Sigmoid colon (tissue), 7 donors: Measurements from ENCODE around the gene ADORA2B. TPM values are rescaled to one million over a fixed set of nuclear protein-coding genes. Genes with fewer than 3 reads are reported as not detected.

Experiments used
- DNase-seq: peaks from one replicate; pipeline ENCODE4 v3.0.0-alpha.2; 2019
- H3K27ac ChIP-seq, 4 donors: fragments of 200-600 bp; sonication (generic); one replicate each; pipeline ENCODE4 v1.5.1; 2016 to 2019; ENCODE audit warnings: mild to moderate bottlenecking in 1 of 4
- H3K27me3 ChIP-seq, 3 donors: fragments of 200-600 bp; sonication (generic); one replicate each; pipeline ENCODE4 v1.5.1; 2019; ENCODE audit warnings: mild to moderate bottlenecking in 1 of 3
- H3K36me3 ChIP-seq, 4 donors: fragments of 200-600 bp; sonication (generic); one replicate each; pipeline ENCODE4 v1.5.1; 2016 to 2019
- H3K4me1 ChIP-seq, 4 donors: fragments of 200-600 bp; sonication (generic); one replicate each; pipeline ENCODE4 v1.5.1; 2017 to 2019
- H3K4me3 ChIP-seq, 4 donors: fragments of 200-600 bp; sonication (generic); one replicate each; pipeline ENCODE4 v1.5.1; 2017 to 2019; ENCODE audit warnings: mild to moderate bottlenecking in 2 of 4, moderate library complexity in 1 of 4
- H3K9me3 ChIP-seq, 4 donors: fragments of 200-600 bp in 3 of 4; sonication (generic) in 3 of 4; one replicate each; pipeline versions ENCODE4 v1.5.1 to v1.6.1; 2013 to 2019
- EP300 ChIP-seq, 4 donors: sonication (generic); formaldehyde crosslinking; IDR thresholded peaks; one replicate each; pipeline ENCODE4 v1.6.1; 2017; ENCODE audit warnings: antibody characterized with exemption in 4 of 4
- POLR2A ChIP-seq, 2 donors: fragments of 450-650 bp; IDR thresholded peaks; one replicate each; pipeline ENCODE4 v1.6.1; 2016; ENCODE audit warnings: antibody characterized with exemption in 2 of 2, mild to moderate bottlenecking in 2 of 2, moderate library complexity in 2 of 2
- POLR2AphosphoS5 ChIP-seq, 4 donors: sonication (generic); formaldehyde crosslinking; IDR thresholded peaks; one replicate each; pipeline ENCODE4 v1.6.1; 2017; ENCODE audit warnings: antibody characterized with exemption in 4 of 4
- WGBS, 2 donors: extraction: QIAGEN DNeasy Blood & Tissue Kit; methylation state at CpG; one replicate each; pipeline ENCODE4 v1.1.7; 2013; 5-methylcytosine and 5-hydroxymethylcytosine counted together
- intact Hi-C: fragments of 100-400 bp; cut with DNase I; formaldehyde crosslinking; loops from one replicate; pipeline ENCODE4 v1.15.1; 2023
- polyA plus RNA-seq, 3 donors: library from polyadenylated mRNA; stranded (reverse); fragments of 200-250 nt; gene quantifications; one replicate each; pipeline ENCODE4 v1.2.3, GENCODE V29; 2013
- total RNA-seq, 4 donors: library from RNA; depleted of rRNA; stranded (reverse); fragments of >200 nt; gene quantifications; one replicate each; pipeline ENCODE4 v1.1.0, GENCODE V29; 2016
- TF ChIP-seq, protein P1 (sequence below), 4 experiments: fragments of 450-650 bp in 3 of 4; fragments of 200-600 bp in 1 of 4; IDR thresholded peaks; one replicate each; pipeline ENCODE4 v1.5.1; 2016 to 2019; ENCODE audit warnings: antibody characterized with exemption in 4 of 4, mild to moderate bottlenecking in 3 of 4, moderate library complexity in 2 of 4
- donor health status: healthy with polysubstance abuse.
- donor health status: Bipolar disorder and iron deficiency.
- donor health status: healthy.

ADORA2B gene
- total and polyA plus RNA-seq, 7 donors = 2.2 to 21.4 (median 5.4) TPM

DNA sequence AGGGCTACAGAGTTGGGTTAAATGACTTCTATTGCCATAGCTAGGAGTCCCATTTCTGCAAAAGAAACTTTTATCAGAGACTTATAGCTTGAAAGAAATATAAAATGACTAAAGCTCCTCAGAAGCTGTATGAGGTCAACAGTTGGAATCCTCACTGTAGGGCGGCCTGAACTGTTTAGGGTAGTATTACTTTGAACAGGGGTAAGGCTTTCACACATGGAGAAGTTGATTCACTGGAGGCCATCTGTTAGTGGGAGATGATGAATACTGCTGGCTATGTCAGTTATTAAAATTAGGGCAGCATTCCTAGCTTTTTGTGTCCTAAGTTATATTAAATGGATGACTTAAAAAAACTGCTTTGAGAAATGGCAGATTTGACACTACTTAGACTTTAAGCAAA is 60.7 kb downstream of the ADORA2B start:
- Histone ChIP-seq H3K27me3 (no peaks in the 10 kb centered on the region), H3K4me1 (peaks cover 0 to 11% (median 7%) of the 10 kb centered on the region in 4 donors), H3K36me3 (peaks cover 31 to 94% (median 60%) of the 10 kb centered on the region in 4 donors), H3K27ac (no peak overlapping the region), H3K9me3 (no peaks in the 10 kb centered on the region), H3K4me3 (no peak overlapping the region)
- intact Hi-C loops = no loop called here
- no peak for DNase-seq
- TF ChIP-seq POLR2AphosphoS5 (IDR thresholded peaks at IDR 0.05) (no peak), EP300 (IDR thresholded peaks at IDR 0.05) (no peak), POLR2A (IDR thresholded peaks at IDR 0.05) (no peak)
- TF ChIP-seq, protein P1, sequence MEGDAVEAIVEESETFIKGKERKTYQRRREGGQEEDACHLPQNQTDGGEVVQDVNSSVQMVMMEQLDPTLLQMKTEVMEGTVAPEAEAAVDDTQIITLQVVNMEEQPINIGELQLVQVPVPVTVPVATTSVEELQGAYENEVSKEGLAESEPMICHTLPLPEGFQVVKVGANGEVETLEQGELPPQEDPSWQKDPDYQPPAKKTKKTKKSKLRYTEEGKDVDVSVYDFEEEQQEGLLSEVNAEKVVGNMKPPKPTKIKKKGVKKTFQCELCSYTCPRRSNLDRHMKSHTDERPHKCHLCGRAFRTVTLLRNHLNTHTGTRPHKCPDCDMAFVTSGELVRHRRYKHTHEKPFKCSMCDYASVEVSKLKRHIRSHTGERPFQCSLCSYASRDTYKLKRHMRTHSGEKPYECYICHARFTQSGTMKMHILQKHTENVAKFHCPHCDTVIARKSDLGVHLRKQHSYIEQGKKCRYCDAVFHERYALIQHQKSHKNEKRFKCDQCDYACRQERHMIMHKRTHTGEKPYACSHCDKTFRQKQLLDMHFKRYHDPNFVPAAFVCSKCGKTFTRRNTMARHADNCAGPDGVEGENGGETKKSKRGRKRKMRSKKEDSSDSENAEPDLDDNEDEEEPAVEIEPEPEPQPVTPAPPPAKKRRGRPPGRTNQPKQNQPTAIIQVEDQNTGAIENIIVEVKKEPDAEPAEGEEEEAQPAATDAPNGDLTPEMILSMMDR (IDR thresholded peaks at IDR 0.05) = no peak
- WGBS, 2 donors = 95% methylated on average over 1 of the region's 1 CpG

DNA sequence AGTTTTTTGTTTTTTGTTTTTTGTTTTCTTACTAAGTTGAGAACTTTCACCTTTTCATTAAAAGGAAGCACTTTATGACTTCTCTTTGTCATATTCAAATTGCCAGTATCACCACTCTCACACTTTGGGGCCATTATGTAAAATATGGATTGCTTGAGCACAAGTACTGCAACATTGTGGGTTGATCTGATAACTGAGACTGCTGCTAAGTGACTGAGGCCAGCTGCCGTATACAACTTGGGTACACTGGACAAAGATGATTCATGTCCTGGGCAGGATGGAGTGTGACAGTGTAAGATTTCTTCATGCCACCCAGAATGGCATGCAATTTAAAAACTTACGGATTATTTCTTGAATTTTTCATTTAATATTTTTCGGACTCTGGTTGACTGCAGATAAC is 62.5 kb downstream of the ADORA2B start:
- Histone ChIP-seq H3K4me3 (no peak overlapping the region), H3K9me3 (no peaks in the 10 kb centered on the region), H3K27me3 (no peaks in the 10 kb centered on the region), H3K4me1 (peaks cover 0 to 8% (median 0%) of the 10 kb centered on the region in 4 donors), H3K27ac (no peak overlapping the region), H3K36me3 (peaks cover 27 to 95% (median 51%) of the 10 kb centered on the region in 4 donors)
- 94 to 95% methylated on average over 3 of the region's 3 CpGs for WGBS, 2 donors
- DNase-seq = no peak
- TF ChIP-seq POLR2AphosphoS5 (IDR thresholded peaks at IDR 0.05) (no peak), POLR2A (IDR thresholded peaks at IDR 0.05) (no peak), EP300 (IDR thresholded peaks at IDR 0.05) (no peak)
- TF ChIP-seq, protein P1 (IDR thresholded peaks at IDR 0.05) = no peak
- intact Hi-C loops = no loop called here

DNA sequence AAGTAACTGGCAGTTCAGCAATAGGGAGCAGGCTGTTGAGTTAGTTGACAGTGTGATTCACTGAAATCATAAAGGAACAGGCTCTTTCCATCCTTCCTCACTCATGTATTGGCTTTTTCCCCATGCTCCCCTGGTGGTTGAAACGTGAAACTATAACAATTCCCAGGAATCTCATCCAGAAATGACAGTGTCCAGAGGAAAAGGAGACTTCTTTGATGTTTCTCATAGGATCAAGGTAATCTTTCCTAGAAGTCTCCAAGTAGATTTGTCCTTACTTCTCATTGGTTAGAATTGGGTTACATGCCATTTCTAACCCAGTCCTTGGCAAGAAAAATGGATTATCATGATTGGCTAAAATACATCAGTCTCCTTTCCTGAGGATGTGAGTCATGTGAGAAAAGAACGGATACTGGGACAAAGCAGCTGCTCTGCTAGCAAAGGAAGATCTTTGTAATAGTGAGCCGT is 69.0 kb downstream of the ADORA2B start:
- Histone ChIP-seq H3K4me3 (no peak overlapping the region), H3K9me3 (no peaks in the 10 kb centered on the region), H3K36me3 (peaks cover 0 to 82% (median 3%) of the 10 kb centered on the region in 4 donors), H3K27ac (peak overlapping the region in 2 of 4 donors; percentile 1 to 41), H3K4me1 (peaks cover 0 to 24% (median 3%) of the 10 kb centered on the region in 4 donors), H3K27me3 (no peaks in the 10 kb centered on the region)
- WGBS, 2 donors = 59 to 71% methylated on average over 3 of the region's 3 CpGs
- DNase-seq = no peak
- intact Hi-C loops = no loop called here
- TF ChIP-seq, protein P1 (IDR thresholded peaks at IDR 0.05) = peak in 2 of 4 experiments; percentile 40 to 46
- TF ChIP-seq EP300 (IDR thresholded peaks at IDR 0.05) (no peak), POLR2AphosphoS5 (IDR thresholded peaks at IDR 0.05) (peak in 1 of 4 donors; percentile 19), POLR2A (IDR thresholded peaks at IDR 0.05) (no peak)

DNA sequence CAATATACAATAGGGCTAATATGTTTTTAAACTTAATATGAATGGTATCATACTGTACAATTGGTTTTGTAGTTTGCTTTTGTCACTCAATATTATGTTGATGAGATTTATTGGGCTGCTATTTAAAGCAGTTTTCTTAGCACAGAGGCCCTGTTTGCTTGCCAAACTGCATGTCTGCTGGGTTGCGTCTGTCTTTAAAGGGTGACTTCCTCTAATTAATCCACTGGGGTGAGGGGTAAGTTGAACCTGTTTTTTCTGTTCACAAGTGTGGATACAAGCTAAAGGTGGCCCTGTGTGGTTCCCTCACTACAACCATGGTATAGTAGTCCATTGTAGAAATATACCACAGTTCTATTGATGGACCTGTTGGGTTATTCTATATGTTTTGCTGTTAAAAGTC is 74.4 kb downstream of the ADORA2B start:
- H3K4me1 ChIP-seq = peaks cover 0 to 19% (median 10%) of the 10 kb centered on the region in 4 donors
- H3K27me3 ChIP-seq = no peaks in the 10 kb centered on the region
- H3K4me3 ChIP-seq = no peak overlapping the region
- no peaks in the 10 kb centered on the region for H3K9me3 ChIP-seq
- TF ChIP-seq POLR2A (IDR thresholded peaks at IDR 0.05) = no peak
- TF ChIP-seq, protein P1 (IDR thresholded peaks at IDR 0.05) = no peak
- TF ChIP-seq POLR2AphosphoS5 (IDR thresholded peaks at IDR 0.05) = no peak
- no peak for TF ChIP-seq EP300 (IDR thresholded peaks at IDR 0.05)
- H3K27ac ChIP-seq = no peak overlapping the region
- intact Hi-C loops = no loop called here
- DNase-seq = no peak
- WGBS, 2 donors = 88% methylated on average over 1 of the region's 1 CpG
- peaks cover 0 to 57% (median 4%) of the 10 kb centered on the region in 4 donors for H3K36me3 ChIP-seq

DNA sequence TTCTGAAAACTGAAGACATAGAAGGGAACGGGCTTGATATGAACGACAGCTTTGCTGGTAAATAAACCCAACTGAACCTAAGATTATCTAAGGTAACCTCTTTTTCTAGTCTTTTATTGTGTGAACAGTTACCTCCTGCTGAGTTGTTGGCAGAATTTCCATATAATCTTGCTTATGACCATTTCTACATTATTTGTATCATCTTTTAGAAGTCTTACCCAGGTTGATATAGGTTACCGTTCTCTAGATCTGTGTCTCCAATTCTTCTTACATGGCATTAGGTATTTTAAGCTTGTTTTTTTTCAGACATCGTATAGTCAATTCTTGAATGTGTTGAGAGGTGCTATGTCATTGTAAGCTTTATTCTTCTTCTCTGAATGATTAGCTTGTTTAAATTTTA is 79.0 kb downstream of the ADORA2B start:
- no peak for DNase-seq
- Histone ChIP-seq H3K9me3 (no peaks in the 10 kb centered on the region), H3K4me3 (no peak overlapping the region), H3K4me1 (peaks cover 0 to 27% (median 19%) of the 10 kb centered on the region in 4 donors), H3K36me3 (peaks cover 0 to 68% (median 31%) of the 10 kb centered on the region in 4 donors), H3K27ac (no peak overlapping the region), H3K27me3 (no peaks in the 10 kb centered on the region)
- TF ChIP-seq EP300 (IDR thresholded peaks at IDR 0.05) (no peak), POLR2AphosphoS5 (IDR thresholded peaks at IDR 0.05) (no peak), POLR2A (IDR thresholded peaks at IDR 0.05) (no peak)
- TF ChIP-seq, protein P1 (IDR thresholded peaks at IDR 0.05) = no peak
- intact Hi-C loops = no loop called here
- 84 to 87% methylated on average over 4 of the region's 4 CpGs for WGBS, 2 donors
